Measurements from ENCODE around the gene PTPRJ. TPM values are rescaled to one million over a fixed set of nuclear protein-coding genes. Genes with fewer than 3 reads are reported as not detected.

The PTPRJ gene
- total and polyA plus RNA-seq, 2 experiments from 2014 or later = 8.9 to 12.4 TPM

Other genes with a start within 250 kb of the PTPRJ start
- 57.8 and 104 TPM in 2 replicates for gene FNBP4, start 213.2 kb upstream of the PTPRJ start, total RNA-seq
- gene FNBP4, start 213.2 kb upstream of the PTPRJ start, polyA plus RNA-seq = 51.2 and 104 TPM in 2 replicates
- gene NUP160, start 132.2 kb upstream of the PTPRJ start, total RNA-seq = 12.1 and 15.9 TPM in 2 replicates
- gene NUP160, start 132.2 kb upstream of the PTPRJ start, polyA plus RNA-seq = 25.9 and 26.7 TPM in 2 replicates
- not detected in 2 replicates for gene OR4B1, start 236.3 kb downstream of the PTPRJ start, total RNA-seq
- not detected in 2 replicates for gene OR4B1, start 236.3 kb downstream of the PTPRJ start, polyA plus RNA-seq

Measured in cardiac muscle cell (in vitro differentiated cells and primary cell).